NCI-H146 (cell line): ENCODE results near the gene GRAP.
"Not testable (repeated sequence)": the region's sequence is repeated elsewhere in the genome, so short reads cannot be mapped to it uniquely, and the experiment has no call there.

Source experiments
- DNase-seq: peaks from one replicate; lab custom pipeline; 2025; lab: John Stamatoyannopoulos, UW

The GRAP gene

GRCh38 chr17:19046782-19047375 is at the start of gene GRAP:
GRAP (minus strand) TSS chr17:19046957; CDS start chr17:19046926, 31 bp downstream.
- not testable (repeated sequence) for DNase-seq

DNA sequence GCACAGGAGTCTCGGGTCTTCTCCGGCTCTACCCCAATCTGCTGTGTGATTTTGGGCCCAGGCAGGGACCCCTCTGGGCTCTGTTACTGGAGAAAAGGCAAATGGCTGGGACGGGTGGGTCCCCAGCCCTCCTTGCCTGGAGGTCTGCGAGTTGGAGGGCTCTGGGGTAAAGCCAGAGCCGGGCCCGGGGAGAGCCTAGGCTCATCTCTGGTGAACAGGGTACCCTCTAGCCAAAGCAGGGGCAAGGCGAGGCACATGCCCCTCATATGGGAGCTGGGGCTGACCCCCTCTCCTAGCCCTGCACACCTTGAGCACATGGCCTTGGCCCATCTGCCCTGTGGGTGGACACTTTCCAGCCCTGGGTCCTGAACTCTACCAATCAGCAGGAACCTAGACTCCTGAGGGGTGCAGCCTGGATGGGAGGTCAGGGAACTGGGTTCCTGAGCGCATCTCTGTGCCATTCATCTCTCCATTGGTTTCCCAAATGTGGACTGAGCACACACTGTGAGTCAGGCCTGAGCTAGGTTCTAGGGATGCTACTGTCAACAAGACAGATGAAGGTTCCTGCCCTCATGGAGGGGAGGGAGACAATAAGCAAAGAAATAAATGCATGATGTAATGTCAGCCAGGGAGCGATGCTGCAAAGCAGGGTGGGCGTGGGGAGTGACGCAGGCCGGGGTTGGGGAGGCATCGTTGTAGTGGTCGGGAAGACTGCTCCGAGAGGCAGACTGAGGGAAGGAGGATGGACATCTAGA is 47.1 kb upstream of the GRAP start:
- not testable (repeated sequence) for DNase-seq

GRCh38 chr17:19092737-19093683 is 46.3 kb upstream of the GRAP start:
- not testable (repeated sequence) for DNase-seq

DNA sequence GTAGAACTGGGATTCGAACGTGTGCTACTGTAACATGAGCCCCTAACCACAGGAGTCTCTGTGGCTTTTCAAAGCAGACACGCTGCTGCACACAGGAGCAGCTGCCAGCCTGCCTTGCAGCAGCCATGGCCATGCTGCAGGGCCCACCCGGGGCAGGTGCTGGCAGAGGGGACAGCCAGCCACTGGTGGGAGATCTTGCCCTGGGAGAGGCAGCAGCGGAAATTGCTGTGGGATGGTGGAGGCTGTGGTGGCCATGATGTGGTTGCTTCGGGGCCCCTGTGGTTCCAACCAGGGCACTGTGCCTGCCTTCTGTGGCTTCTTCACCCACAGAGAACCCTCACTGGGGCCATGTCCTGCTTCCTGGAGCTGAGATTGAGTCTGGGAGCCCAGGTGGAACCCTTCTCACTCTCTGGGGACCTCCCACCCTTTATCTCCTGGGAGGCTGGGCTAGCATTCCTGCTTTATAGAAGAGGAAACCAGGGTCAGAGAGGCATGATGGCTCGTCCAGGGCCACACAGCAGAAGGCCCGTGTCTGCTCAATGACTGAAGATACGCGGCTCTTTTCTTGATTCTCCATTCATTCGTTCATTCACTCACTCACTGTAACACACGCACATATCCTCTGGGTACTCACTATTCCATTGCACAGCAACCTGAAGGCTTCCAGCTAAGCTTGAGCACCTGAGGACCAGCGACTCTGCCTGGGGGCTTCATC is 43.5 kb upstream of the GRAP start:
- DNase-seq, result not testable (repeated sequence)

DNA sequence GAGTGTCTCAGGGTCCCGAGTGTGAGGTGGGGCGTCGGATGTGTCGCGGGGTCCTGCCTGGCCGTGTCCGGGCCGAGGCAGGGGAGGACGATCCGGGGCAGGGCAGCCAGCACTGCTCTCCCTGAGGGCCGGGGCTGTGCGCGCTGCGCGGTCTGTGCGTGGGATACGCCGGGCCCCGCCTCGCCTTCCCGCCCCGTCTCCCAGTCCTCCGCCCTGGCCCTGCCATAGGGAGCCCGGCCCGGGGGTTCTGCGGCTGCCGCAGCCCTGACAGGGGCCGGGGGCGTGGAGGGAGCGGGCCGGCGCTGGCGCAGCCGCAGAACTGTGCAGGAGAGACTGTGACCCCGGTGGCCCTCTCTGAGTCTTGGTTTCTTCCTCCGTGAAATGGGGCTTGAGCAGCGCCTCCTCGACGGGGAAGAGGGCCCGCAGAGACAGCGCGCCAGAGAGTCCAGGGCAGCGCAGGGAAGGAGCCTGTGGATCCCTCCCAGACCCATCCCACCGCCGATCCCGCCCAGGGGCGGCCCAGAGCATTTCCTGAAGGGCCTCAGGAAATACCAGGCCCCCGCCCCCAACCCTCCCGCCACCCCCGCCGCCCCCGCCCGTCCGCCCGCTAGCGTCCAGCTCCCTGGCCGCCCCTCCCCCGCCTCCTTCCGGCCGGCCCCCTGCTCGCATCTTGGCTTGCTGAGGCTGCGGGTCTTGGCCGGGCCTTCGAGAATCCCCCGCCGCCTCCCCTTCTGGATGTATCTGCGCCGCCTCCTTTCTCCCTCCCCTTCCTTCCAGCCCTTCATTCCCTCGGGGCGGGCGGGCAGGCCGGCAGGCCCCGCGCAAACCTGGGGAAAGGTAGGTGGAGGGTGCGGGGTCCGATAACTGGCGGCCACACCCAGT is 42.3 kb upstream of the GRAP start:
- not testable (repeated sequence) for DNase-seq

GRCh38 chr17:19077386-19077785 is 30.6 kb upstream of the GRAP start:
- not testable (repeated sequence) for DNase-seq

DNA sequence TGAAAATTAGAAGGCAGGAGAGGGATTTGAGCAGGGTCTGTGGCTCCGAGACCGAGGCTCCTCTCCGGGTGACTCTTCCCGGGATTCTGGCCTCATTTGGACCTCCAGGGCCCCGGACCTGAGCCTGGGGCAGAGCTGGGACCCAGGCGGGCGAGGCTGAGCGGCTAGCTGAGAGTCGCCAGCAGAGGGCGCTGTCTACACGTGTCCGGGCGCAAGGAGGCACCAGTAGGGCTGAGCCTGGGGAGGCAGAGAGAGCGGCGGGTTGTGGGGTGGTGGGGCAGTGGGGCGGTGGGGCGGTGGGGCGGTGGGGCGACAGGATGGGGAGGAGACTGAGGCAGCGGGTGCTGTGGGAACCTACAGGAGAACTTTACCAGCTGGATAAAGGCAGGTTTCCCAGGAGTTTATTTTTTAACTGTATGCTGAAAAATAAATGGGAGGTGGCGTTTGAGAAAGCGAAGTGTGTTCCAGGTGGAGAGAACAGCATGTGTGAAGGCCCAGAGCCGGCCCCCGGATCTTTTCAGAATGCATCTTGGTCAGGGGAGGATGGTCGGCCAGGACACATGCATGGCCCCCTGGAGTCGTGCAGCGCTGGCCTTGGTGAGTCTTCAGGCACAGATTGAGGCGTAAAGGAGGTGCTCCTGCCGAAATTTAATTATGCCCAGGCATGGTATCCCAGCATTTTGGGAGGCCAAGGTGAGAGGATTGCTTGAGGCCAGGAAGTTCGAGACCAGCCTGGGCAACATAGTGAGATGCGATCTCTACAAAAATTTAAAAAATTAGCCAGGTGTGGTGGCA is 29.8 kb upstream of the GRAP start:
- DNase-seq, result not testable (repeated sequence)

GRCh38 chr17:19070318-19071168 is 23.8 kb upstream of the GRAP start:
- DNase-seq, result not testable (repeated sequence)

GRCh38 chr17:19064378-19064777 is 17.6 kb upstream of the GRAP start:
- DNase-seq, result not testable (repeated sequence)

DNA sequence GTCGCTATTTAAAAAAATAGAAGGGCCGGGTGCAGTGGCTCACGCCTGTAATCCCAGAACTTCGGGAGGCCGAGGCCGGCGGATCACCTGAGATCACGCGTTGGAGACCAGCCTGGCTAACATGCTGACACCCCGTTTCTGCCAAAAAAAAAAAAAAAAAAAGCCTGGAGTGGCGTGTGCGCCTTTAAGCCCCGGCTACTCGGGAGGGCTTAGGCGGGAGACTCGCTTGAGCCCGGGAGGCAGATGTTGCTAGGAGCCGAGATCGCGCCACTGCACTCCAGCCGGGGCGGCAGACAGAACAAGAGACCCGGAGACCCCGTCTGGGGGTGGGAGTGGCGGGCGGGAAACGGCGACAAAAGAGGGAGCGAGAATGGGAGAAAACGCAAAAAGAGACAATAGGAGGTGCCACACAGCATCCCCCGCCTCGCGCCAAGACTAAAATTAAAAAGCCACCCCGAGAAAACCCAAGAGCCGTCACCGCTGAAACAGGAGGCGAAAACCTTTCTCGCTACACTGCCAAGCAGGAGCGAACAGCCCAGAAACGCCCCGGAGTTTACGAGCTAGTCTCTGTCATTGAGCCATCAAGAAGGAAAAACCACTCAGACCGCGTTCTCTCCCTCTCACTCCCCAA is 16.7 kb upstream of the GRAP start:
- DNase-seq, result not testable (repeated sequence)

DNA sequence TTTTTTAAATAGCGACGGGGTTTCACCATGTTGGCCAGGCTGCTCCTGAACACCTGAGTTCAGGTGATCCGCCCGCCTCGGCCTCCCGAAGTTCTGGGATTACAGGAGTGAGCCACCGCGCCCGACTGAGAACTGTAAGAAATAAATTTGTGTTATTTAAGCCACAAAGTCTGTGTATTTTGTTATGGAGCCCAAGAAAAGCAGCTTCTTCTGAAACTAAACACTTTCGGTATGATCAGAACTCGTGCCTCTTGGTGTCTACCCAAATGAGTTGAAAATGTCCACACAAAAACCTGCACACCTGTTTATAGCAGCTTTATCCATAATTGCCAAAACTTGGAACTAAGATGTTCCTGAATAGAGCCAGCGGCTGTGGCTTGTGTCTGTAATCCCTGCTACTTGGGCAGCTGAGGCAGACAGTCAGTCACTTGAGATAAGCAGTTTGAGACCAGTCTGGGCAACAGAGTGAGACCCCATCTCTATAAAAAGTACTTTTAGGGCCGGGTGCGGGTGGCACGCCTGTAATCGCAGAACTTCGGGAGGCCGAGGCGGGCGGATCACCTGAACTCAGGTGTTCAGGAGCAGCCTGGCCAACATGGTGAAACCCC is 16.1 kb upstream of the GRAP start:
- not testable (repeated sequence) for DNase-seq

- DNase-seq, result not testable (repeated sequence)
Observed at GRCh38 chr17:19062009-19062717, 15.4 kb upstream of the GRAP start.

GRCh38 chr17:19055447-19055846 is 8.7 kb upstream of the GRAP start:
- DNase-seq, result not testable (repeated sequence)

DNA sequence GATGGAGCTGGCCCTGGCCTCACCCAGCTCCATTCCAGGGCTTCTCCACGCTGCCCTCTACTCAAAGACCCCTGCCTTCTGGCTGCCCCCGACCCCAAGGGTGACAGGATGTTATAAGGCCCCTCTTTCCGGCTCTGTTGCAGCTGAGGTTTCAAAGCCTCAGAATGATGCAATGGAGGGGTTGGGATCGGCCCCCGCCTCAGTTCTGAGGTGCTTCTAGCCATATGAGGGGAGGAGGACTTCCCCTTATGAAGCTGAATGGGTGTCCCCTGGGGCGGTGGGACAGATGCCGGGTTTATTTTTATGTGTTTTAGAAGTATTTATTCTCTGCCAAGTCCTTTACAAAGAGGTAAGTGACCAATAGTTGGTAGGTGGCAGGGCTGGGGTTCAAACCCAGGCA is 2.1 kb upstream of the GRAP start:
- not testable (repeated sequence) for DNase-seq

DNA sequence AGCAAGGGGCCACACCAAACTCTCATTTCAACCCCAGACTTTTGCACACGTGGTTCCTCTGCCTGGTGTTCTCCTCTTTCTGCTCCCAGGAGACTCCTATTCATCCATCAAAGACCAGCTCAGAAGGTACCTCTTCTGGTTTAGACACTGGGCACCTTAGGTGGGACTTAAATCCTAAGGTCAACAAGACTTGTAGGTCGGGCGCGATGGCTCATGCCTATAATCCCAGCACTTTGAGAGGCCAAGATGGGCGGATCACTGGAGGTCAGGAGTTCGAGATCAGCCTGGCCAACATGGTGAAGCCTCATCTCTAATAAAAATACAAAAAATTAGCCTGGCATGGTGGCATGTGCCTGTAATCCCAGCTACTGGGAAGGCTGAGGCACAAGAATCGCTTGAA is 753 bp upstream of the GRAP start:
- DNase-seq, result not testable (repeated sequence)

GRCh38 chr17:19044643-19045042 is 2.1 kb downstream of the GRAP start:
- not testable (repeated sequence) for DNase-seq

- DNase-seq, result not testable (repeated sequence)
Observed at GRCh38 chr17:19043032-19043431, 3.7 kb downstream of the GRAP start.
